Measurements from ENCODE around the gene LCN1. TPM values are rescaled to one million over a fixed set of nuclear protein-coding genes. Genes with fewer than 3 reads are reported as not detected.

The LCN1 gene
- total and polyA plus RNA-seq, 4 donors: not detected

GRCh38 chr9:135563039-135563476 lies 41.8 kb downstream of the LCN1 start:
- Histone ChIP-seq H3K4me3 (ENCODE audit: low read depth in 1 of 3, low read length in 3 of 3) (no peak overlapping the region), H3K36me3 (ENCODE audit: control insufficient read depth in 4 of 4, insufficient read depth in 3 of 4, low read depth in 1 of 4, low read length in 3 of 4) (no peaks in the 10 kb centered on the region), H3K27me3 (ENCODE audit: control insufficient read depth in 4 of 4, insufficient read depth in 4 of 4, low read length in 3 of 4) (peaks cover 0 to 8% (median 0%) of the 10 kb centered on the region in 4 donors), H3K27ac (ENCODE audit: low read depth in 1 of 2, low read length in 2 of 2) (no peak overlapping the region), H3K4me1 (ENCODE audit: control insufficient read depth in 4 of 4, insufficient read depth in 4 of 4, low read length in 3 of 4) (no peaks in the 10 kb centered on the region), H3K9me3 (ENCODE audit: control insufficient read depth in 4 of 4, low read length in 3 of 4) (peaks cover 0 to 3% (median 0%) of the 10 kb centered on the region in 4 donors), H3K9ac (ENCODE audit: low read depth in 1 of 2, low read length in 2 of 2) (no peak overlapping the region)
- 73% methylated on average over 1 of the region's 1 CpG for WGBS
- TF ChIP-seq YY1 (IDR thresholded peaks at IDR 0.05) (no peak), MAX (IDR thresholded peaks at IDR 0.05) (no peak), JUND (IDR thresholded peaks at IDR 0.05) (no peak), NR2F2 (IDR thresholded peaks at IDR 0.05) (no peak), RXRA (IDR thresholded peaks at IDR 0.05) (no peak), RAD21 (IDR thresholded peaks at IDR 0.05) (no peak), TAF1 (conservative IDR thresholded peaks at IDR 0.05) (no peak), HNF4A (conservative IDR thresholded peaks at IDR 0.05) (no peak), SP1 (IDR thresholded peaks at IDR 0.05) (no peak), HNF4G (IDR thresholded peaks at IDR 0.05) (no peak), FOXA2 (IDR thresholded peaks at IDR 0.05) (no peak), ZBTB33 (IDR thresholded peaks at IDR 0.05) (no peak), CTCF (IDR thresholded peaks at IDR 0.05; ENCODE audit: low read depth, low read length, missing input control) (no peak), GABPA (IDR thresholded peaks at IDR 0.05 in 1 of 2, conservative IDR thresholded peaks at IDR 0.05 in 1 of 2) (no peak)
- TF ChIP-seq, protein P1, sequence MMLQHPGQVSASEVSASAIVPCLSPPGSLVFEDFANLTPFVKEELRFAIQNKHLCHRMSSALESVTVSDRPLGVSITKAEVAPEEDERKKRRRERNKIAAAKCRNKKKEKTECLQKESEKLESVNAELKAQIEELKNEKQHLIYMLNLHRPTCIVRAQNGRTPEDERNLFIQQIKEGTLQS (IDR thresholded peaks at IDR 0.05): no peak
- DNase-seq (ENCODE audit: low spot score): no peak

DNA sequence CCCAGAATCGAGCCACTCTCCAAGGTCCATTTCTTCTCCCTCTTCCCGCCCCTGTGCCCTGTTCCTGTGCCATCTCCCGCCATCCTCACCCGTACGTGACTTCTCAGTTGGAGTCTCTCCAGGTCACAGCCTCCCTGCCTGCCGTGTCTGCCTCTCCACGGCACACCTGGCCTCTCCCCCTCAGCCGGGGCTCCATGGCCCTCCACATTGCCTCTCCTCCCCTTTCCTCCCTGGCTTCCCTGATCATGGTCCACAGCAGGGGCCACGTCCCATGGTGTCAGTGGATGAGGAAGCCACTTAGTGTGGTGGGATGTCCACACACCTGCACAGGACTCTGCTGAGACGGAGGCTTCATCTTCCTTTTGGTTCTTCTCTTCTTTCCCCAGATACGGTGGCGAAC lies 42.6 kb downstream of the LCN1 start:
- DNase-seq (ENCODE audit: low spot score): no peak
- WGBS: 73% methylated on average over 12 of the region's 12 CpGs
- no peak overlapping the region for H3K27ac ChIP-seq (ENCODE audit: low read depth in 1 of 2, low read length in 2 of 2)

More for the DNA sequence above, 42.6 kb downstream of the LCN1 start:
- no peak overlapping the region for H3K4me3 ChIP-seq (ENCODE audit: low read depth in 1 of 3, low read length in 3 of 3)
- no peak for TF ChIP-seq CTCF (IDR thresholded peaks at IDR 0.05; ENCODE audit: low read depth, low read length, missing input control)
- no peak for TF ChIP-seq HNF4A (conservative IDR thresholded peaks at IDR 0.05)
- no peak for TF ChIP-seq EGR1 (IDR thresholded peaks at IDR 0.05; ENCODE audit: low read depth in 2 of 2)
- no peak for TF ChIP-seq SP1 (IDR thresholded peaks at IDR 0.05)
- no peak for TF ChIP-seq RAD21 (IDR thresholded peaks at IDR 0.05)
- TF ChIP-seq, protein P1 (IDR thresholded peaks at IDR 0.05): no peak
- no peak for TF ChIP-seq YY1 (IDR thresholded peaks at IDR 0.05)
- TF ChIP-seq FOXA1 (IDR thresholded peaks at IDR 0.05): no peak
- TF ChIP-seq REST (IDR thresholded peaks at IDR 0.05): no peak
- no peak for TF ChIP-seq TAF1 (conservative IDR thresholded peaks at IDR 0.05)
- no peak for TF ChIP-seq RXRA (IDR thresholded peaks at IDR 0.05)
- no peak for TF ChIP-seq HNF4G (IDR thresholded peaks at IDR 0.05)
- TF ChIP-seq NR2F2 (IDR thresholded peaks at IDR 0.05): no peak
- no peak for TF ChIP-seq FOXA2 (IDR thresholded peaks at IDR 0.05)
- no peak for TF ChIP-seq GABPA (IDR thresholded peaks at IDR 0.05 in 1 of 2, conservative IDR thresholded peaks at IDR 0.05 in 1 of 2)
- no peak for TF ChIP-seq ZBTB33 (IDR thresholded peaks at IDR 0.05)
- no peak overlapping the region for H3K9ac ChIP-seq (ENCODE audit: low read depth in 1 of 2, low read length in 2 of 2)
- no peaks in the 10 kb centered on the region for H3K4me1 ChIP-seq (ENCODE audit: control insufficient read depth in 4 of 4, insufficient read depth in 4 of 4, low read length in 3 of 4)
- peaks cover 0 to 8% (median 0%) of the 10 kb centered on the region in 4 donors for H3K27me3 ChIP-seq (ENCODE audit: control insufficient read depth in 4 of 4, insufficient read depth in 4 of 4, low read length in 3 of 4)
- H3K9me3 ChIP-seq (ENCODE audit: control insufficient read depth in 4 of 4, low read length in 3 of 4): peaks cover 0 to 3% (median 0%) of the 10 kb centered on the region in 4 donors
- H3K36me3 ChIP-seq (ENCODE audit: control insufficient read depth in 4 of 4, insufficient read depth in 3 of 4, low read depth in 1 of 4, low read length in 3 of 4): no peaks in the 10 kb centered on the region
